OCI-LY3 (cell line): ENCODE results near the gene GFRA1.

ENCODE experiments used
- CTCF ChIP-seq: fragments of 200-600, 300-600 bp; sonication (generic); IDR thresholded peaks from 2 replicates; pipeline ENCODE4 v1.5.1; 2014; ENCODE audit warnings: antibody characterized with exemption, low read length, low read depth
- EZH2phosphoT487 ChIP-seq: fragments of 200-600 bp; shearing (Covaris generic); IDR thresholded peaks from 2 replicates; pipeline ENCODE4 v1.6.1; 2018; ENCODE audit warnings: antibody characterized with exemption, mixed run types, low read depth

- no peak for TF ChIP-seq CTCF
- no peak for TF ChIP-seq EZH2phosphoT487
Observed at GRCh38 chr10:116100984-116101383, 172.0 kb downstream of the GFRA1 start.
